NCI-H2107 treated with DMSO at 0.1 percent for 48 hours (cell line): Measurements from ENCODE around the gene MICAL3.

Experiments
- DNase-seq: peaks from one replicate; lab custom pipeline; 2025; ENCODE audit not compliant: unreplicated experiment; lab: John Stamatoyannopoulos, UW

Gene MICAL3

DNA sequence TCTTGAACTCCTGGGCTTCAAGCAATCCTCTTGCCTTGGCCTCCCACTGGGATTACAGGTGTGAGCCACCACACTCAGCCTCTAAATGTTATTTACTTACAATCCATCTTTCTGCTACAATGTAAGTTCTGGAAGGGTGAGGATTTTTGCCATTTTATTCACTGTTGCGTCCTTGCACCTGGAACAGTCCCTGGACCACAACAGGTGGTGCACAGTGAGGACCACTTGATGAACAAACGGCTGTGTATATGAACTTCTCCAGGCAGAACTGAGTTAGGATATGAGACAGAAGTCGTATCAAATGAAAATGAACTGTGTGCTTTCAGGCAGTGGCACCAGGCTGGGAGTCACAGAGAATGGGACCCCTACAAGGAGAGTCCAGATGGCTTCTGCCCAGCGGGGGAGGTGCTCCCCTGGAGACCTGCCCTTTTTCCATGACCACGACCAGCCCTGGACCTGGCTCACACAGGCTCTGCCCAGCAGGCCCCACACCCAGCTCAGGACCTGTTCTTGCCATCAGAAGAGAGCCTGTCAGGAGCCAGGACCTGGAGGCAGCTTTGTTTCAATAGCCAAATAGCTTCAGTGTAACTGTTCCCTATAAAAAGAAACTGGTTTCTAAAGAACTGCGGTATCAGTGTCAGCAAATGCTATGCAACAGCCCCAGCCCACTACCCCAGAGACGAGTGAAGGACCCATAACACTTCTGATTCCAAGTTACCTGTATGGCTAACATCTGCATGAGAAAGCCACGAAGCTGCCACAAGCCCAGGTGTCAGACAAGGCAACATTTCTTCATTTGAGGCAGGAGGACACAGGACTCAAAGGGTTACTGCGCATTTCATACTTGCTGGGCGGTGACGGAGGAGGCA lies 104.9 kb downstream of the MICAL3 start:
- DNase-seq = peak; percentile 64

DNA sequence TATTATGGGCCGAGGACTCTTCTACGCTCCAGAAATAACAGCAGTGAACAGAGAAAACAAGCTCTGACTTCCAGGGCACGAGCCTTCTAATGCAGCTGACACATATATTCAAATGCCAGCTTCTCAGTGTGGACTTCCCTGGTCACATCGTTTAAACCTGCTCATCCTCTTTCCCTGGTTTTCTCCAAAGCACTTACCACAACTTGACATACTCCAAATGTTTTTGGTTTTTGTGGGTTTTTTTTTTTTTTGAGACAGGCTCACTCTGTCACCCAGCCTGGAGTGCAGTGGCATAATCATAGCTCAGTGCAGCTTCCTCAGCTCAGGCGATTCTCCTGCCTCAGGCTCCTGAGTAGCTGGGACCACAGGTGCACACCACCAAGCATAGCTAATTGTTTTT lies 105.5 kb downstream of the MICAL3 start:
- no peak for DNase-seq

DNA sequence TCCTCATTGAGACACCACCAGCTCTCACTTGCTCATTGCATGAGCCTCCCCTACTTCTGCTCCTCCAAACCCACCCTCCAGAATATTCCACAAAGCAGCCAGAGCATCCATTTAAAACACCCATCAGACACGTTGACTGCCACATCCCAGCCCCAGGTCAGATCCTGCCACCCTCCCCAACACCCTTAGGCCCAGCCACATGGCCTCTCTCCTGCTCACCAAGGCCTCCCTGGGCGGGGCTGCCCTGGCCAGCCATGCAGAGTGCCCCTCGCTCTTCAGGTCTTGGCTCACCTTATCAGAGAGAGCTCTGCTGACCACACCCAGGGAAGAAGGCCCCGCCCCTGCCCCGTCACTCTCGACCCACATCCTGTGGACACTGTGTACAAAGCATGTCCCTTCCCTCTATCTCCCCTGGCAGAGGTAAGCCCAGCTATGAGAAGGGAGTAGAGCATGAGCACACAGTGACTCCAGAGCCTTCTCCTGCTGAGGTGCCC lies 106.8 kb downstream of the MICAL3 start:
- no peak for DNase-seq

- DNase-seq = no peak
Measured at GRCh38 chr22:17916226-17916889, 108.0 kb downstream of the MICAL3 start.

GRCh38 chr22:17915676-17916075 lies 108.7 kb downstream of the MICAL3 start:
- DNase-seq = no peak

DNA sequence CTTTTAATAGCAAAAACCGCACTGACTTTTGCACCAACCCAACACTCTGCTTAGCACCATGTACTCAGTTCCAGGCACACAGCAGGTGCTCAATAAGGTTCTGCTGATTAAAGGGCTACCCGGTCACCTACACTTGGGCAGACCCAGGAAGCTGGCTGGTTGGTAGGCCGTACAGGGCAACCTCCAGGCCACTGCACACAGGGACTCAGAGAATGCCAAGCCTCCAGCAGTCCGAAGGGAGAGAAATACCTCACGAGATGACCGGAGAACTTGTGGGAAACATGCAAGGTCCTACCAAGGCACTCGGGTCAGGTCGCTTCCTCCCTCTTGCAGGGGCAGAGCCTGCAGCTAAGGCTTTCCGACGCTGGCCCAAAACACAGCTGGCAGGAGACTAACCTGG lies 109.2 kb downstream of the MICAL3 start:
- DNase-seq = no peak

GRCh38 chr22:17914474-17914873 lies 109.9 kb downstream of the MICAL3 start:
- no peak for DNase-seq

- DNase-seq = no peak
Measured at GRCh38 chr22:17913801-17914347, 110.5 kb downstream of the MICAL3 start.

GRCh38 chr22:17912945-17913721 lies 111.2 kb downstream of the MICAL3 start:
- DNase-seq = peak; percentile 26

DNA sequence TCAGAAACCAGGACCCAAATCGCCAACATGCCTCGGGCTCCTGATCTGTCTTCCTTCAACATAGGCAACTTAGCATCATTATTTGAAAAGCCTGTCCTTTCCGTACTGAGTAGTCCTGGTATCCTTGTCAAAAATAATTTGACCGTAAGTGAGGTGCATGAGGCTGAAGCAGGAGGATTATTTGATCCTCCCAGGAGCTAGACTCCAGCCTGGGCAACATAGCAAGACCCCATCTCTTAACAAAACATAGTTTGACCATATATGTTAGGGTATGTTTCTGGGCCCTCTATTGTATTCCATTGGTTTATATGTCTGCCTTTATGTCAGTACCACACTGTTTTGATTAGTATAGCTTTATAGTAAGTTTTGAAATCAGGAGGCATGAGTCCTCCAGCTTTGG lies 112.5 kb downstream of the MICAL3 start:
- no peak for DNase-seq

GRCh38 chr22:17911312-17911705 lies 113.1 kb downstream of the MICAL3 start:
- DNase-seq = no peak

GRCh38 chr22:17910561-17911311 lies 113.6 kb downstream of the MICAL3 start:
- no peak for DNase-seq

- no peak for DNase-seq
Measured at GRCh38 chr22:17907748-17908051, 116.7 kb downstream of the MICAL3 start.

GRCh38 chr22:17906978-17907747 lies 117.2 kb downstream of the MICAL3 start:
- DNase-seq = no peak

GRCh38 chr22:17905445-17905844 lies 118.9 kb downstream of the MICAL3 start:
- DNase-seq = no peak

- DNase-seq = peak; percentile 13
Measured at GRCh38 chr22:17903564-17904295, 120.6 kb downstream of the MICAL3 start.

GRCh38 chr22:17902960-17903359 lies 121.4 kb downstream of the MICAL3 start:
- DNase-seq = no peak

DNA sequence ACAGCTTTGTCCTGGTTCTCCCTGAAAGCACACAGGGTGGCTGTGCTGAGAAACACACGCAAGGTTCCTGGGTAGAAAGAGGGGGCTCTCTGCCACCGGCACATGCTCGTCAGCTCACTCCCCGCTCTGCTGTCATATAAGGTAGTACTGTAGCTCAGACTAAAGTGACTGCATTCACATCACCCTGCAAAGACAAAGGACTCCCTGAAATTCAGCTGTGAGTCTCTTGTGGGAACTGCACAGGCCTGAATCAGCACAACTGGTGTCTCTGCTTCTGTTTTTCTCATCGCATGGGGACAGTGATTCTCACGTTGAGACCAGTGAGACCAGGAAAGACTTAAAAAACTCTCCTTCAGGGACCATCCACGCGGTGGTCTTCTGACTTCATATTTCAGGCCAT lies 126.0 kb downstream of the MICAL3 start:
- no peak for DNase-seq

GRCh38 chr22:17897858-17898257 lies 126.5 kb downstream of the MICAL3 start:
- DNase-seq = no peak
